HepG2 (cell line): Measurements from ENCODE around the gene EMP2. TPM values are rescaled to one million over a fixed set of nuclear protein-coding genes. Genes with fewer than 3 reads are reported as not detected.
A peak's percentile ranks its signal among the peaks of the same experiment; 100 is the strongest.

ENCODE experiments used
- ARHGAP35 ChIP-seq: sonication (generic); formaldehyde crosslinking; IDR thresholded peaks from 2 replicates; pipeline ENCODE4 v1.9.0; 2022; ENCODE audit warnings: mild to moderate bottlenecking, inconsistent platforms, moderate library complexity, missing genetic modification reagents, borderline replicate concordance
- GZF1 ChIP-seq: sonication (generic); formaldehyde crosslinking; IDR thresholded peaks from 2 replicates; pipeline ENCODE4 v1.5.1; 2020; ENCODE audit warnings: mild to moderate bottlenecking, missing genetic modification reagents
- HNF4G ChIP-seq, 2 experiments: sonication (generic) in 1 of 2; formaldehyde crosslinking in 1 of 2; IDR thresholded peaks; 2 replicates each; pipeline versions ENCODE4 v1.4.0 to v1.6.1; 2011 to 2020; ENCODE audit warnings: borderline replicate concordance in 2 of 2, low read depth in 2 of 2, mild to moderate bottlenecking in 2 of 2, low read length in 1 of 2, missing genetic modification reagents in 1 of 2, moderate library complexity in 1 of 2
- HOXD1 ChIP-seq: sonication (generic); formaldehyde crosslinking; IDR thresholded peaks from 2 replicates; pipeline ENCODE4 v1.5.0; 2020; ENCODE audit warnings: missing genetic modification reagents
- MBNL3 ChIP-seq: fragments of 250-450 bp; sonication (Bioruptor Pico); conservative IDR thresholded peaks from 2 replicates; pipeline ENCODE4 v1.8.0; 2022; ENCODE audit warnings: mild to moderate bottlenecking, inconsistent platforms
- NFKB2 ChIP-seq: sonication (generic); formaldehyde crosslinking; IDR thresholded peaks from 2 replicates; pipeline ENCODE4 v1.4.0; 2020; ENCODE audit warnings: missing genetic modification reagents, borderline replicate concordance
- NFYC ChIP-seq: IDR thresholded peaks from 2 replicates; pipeline ENCODE4 v1.6.1; 2016; ENCODE audit warnings: missing genetic modification reagents, missing compliant biosample characterization
- SMC3 ChIP-seq: IDR thresholded peaks from 2 replicates; pipeline ENCODE4 v1.6.1; 2011; ENCODE audit warnings: low read length, improper control_type of control experiment
- SP2 ChIP-seq: sonication (generic); formaldehyde crosslinking; IDR thresholded peaks from 2 replicates; pipeline ENCODE4 v1.5.1; 2020; ENCODE audit warnings: mild to moderate bottlenecking, missing genetic modification reagents
- U2AF1 ChIP-seq: fragments of 200-400 bp; formaldehyde crosslinking; optimal IDR thresholded peaks from 2 replicates; pipeline ENCODE3; 2017; ENCODE audit warnings: mild to moderate bottlenecking, low read depth, low read length
- ZBTB44 ChIP-seq: sonication (generic); formaldehyde crosslinking; IDR thresholded peaks from 2 replicates; pipeline ENCODE4 v1.4.0; 2020; ENCODE audit warnings: missing genetic modification reagents
- ZNF251 ChIP-seq: sonication (generic); formaldehyde crosslinking; IDR thresholded peaks from 2 replicates; pipeline ENCODE4 v1.9.0; 2021; ENCODE audit warnings: mild to moderate bottlenecking, missing genetic modification reagents
- ZNF296 ChIP-seq: sonication (generic); formaldehyde crosslinking; conservative IDR thresholded peaks from 2 replicates; pipeline ENCODE4 v1.5.0; 2020; ENCODE audit warnings: mild to moderate bottlenecking, missing genetic modification reagents
- polyA plus RNA-seq, 8 experiments: library from polyadenylated mRNA; depleted of rRNA in 3 of 8; stranded (reverse) in 7 of 8; unstranded in 1 of 8; fragments of >200 nt; fragmentation: Illumina TruSeq in 4 of 8; extraction: Trizol in 4 of 8; gene quantifications; 2 replicates each; pipeline versions ENCODE4 v1.2.1 to v1.2.3, GENCODE V29; 2011 to 2016; ENCODE audit warnings: low read depth in 4 of 8, missing spikeins in 1 of 8, mixed read lengths in 1 of 8; ENCODE audit not compliant: insufficient read depth in 1 of 8
- total RNA-seq, 5 experiments: library from RNA; depleted of rRNA; stranded (reverse); fragments of >200 nt; fragmentation: Illumina TruSeq; extraction: Trizol; gene quantifications; 2 replicates each; pipeline ENCODE4 v1.2.3, GENCODE V29; 2016; ENCODE audit warnings: low read depth in 1 of 5
- TF ChIP-seq, protein P1 (sequence below): sonication (generic); formaldehyde crosslinking; IDR thresholded peaks from 2 replicates; pipeline ENCODE4 v1.8.0; 2022; ENCODE audit warnings: mild to moderate bottlenecking, missing genetic modification reagents; ENCODE audit not compliant: insufficient replicate concordance
- TF ChIP-seq, protein P2 (sequence below): sonication (generic); formaldehyde crosslinking; IDR thresholded peaks from 2 replicates; pipeline ENCODE4 v1.9.0; 2022; ENCODE audit warnings: missing genetic modification reagents, mild to moderate bottlenecking, borderline replicate concordance
- TF ChIP-seq, protein P3 (sequence below): IDR thresholded peaks from 2 replicates; pipeline ENCODE4 v1.6.1; 2016; ENCODE audit warnings: missing genetic modification reagents, missing compliant biosample characterization

Gene EMP2
- total and polyA plus RNA-seq, 2 of the 13 experiments (the other 11 are each of a cell fraction or from before 2014, with no cell fraction given), result 24.6 to 91.2 TPM

- TF ChIP-seq U2AF1, result peak; percentile 93
- TF ChIP-seq SP2 (CRISPR knock-in tag), result 0 out of 2 replicates have a peak, but pooled peaks have one; percentile 18
- TF ChIP-seq, protein P1, sequence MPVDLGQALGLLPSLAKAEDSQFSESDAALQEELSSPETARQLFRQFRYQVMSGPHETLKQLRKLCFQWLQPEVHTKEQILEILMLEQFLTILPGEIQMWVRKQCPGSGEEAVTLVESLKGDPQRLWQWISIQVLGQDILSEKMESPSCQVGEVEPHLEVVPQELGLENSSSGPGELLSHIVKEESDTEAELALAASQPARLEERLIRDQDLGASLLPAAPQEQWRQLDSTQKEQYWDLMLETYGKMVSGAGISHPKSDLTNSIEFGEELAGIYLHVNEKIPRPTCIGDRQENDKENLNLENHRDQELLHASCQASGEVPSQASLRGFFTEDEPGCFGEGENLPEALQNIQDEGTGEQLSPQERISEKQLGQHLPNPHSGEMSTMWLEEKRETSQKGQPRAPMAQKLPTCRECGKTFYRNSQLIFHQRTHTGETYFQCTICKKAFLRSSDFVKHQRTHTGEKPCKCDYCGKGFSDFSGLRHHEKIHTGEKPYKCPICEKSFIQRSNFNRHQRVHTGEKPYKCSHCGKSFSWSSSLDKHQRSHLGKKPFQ (CRISPR knock-in tag), result peak; percentile 10
- peak; percentile 89 for TF ChIP-seq ZNF296 (CRISPR knock-in tag)
- peak; percentile 9; the same call in 1 of the 2 replicates for TF ChIP-seq SMC3
- peak; percentile 29; the same call in 1 of the 2 replicates for TF ChIP-seq ZBTB44 (CRISPR knock-in tag)
- TF ChIP-seq ARHGAP35 (CRISPR knock-in tag), result peak; percentile 98; the same call in 1 of the 2 replicates
- TF ChIP-seq, protein P2, sequence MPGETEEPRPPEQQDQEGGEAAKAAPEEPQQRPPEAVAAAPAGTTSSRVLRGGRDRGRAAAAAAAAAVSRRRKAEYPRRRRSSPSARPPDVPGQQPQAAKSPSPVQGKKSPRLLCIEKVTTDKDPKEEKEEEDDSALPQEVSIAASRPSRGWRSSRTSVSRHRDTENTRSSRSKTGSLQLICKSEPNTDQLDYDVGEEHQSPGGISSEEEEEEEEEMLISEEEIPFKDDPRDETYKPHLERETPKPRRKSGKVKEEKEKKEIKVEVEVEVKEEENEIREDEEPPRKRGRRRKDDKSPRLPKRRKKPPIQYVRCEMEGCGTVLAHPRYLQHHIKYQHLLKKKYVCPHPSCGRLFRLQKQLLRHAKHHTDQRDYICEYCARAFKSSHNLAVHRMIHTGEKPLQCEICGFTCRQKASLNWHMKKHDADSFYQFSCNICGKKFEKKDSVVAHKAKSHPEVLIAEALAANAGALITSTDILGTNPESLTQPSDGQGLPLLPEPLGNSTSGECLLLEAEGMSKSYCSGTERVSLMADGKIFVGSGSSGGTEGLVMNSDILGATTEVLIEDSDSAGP (CRISPR knock-in tag), result peak; percentile 95
- TF ChIP-seq, protein P3, sequence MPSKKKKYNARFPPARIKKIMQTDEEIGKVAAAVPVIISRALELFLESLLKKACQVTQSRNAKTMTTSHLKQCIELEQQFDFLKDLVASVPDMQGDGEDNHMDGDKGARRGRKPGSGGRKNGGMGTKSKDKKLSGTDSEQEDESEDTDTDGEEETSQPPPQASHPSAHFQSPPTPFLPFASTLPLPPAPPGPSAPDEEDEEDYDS (CRISPR knock-in tag), result peak; percentile 91
- TF ChIP-seq HOXD1, result peak; percentile 72
- TF ChIP-seq MBNL3 (CRISPR knock-in tag), result no peak
- peak; percentile 82 for TF ChIP-seq ZNF251 (CRISPR knock-in tag)
- TF ChIP-seq NFYC (CRISPR knock-in tag), result no peak
- TF ChIP-seq GZF1 (CRISPR knock-in tag), result peak; percentile 67; the same call in 1 of the 2 replicates
- TF ChIP-seq HNF4G (IDR thresholded peaks at IDR 0.05; ENCODE audit: borderline replicate concordance, low read depth, low read length), result peak; percentile 17; the same call in 1 of the 2 replicates
- TF ChIP-seq HNF4G (CRISPR knock-in tag; IDR thresholded peaks at IDR 0.05; ENCODE audit: borderline replicate concordance, low read depth), result no peak; the same call in 1 of the 2 replicates
- TF ChIP-seq NFKB2 (CRISPR knock-in tag), result peak; percentile 90
Observed at GRCh38 chr16:10579965-10580882, at the start of gene EMP2 (continued).
